ENCODE results near the gene UMAD1.

Gene UMAD1

GRCh38 chr7:7695111-7695817, 54.7 kb downstream of the UMAD1 start:
- no peak for DNase-seq

GRCh38 chr7:7696458-7697119, 56.0 kb downstream of the UMAD1 start:
- DNase-seq, result peak; percentile 48

GRCh38 chr7:7698930-7699329, 58.4 kb downstream of the UMAD1 start:
- no peak for DNase-seq

- no peak for DNase-seq
These were observed 58.8 kb downstream of the UMAD1 start for GRCh38 chr7:7699380-7699779.

- DNase-seq, result no peak
These were observed 59.4 kb downstream of the UMAD1 start for GRCh38 chr7:7699970-7700369.

GRCh38 chr7:7701527-7701926, 61.0 kb downstream of the UMAD1 start:
- no peak for DNase-seq

GRCh38 chr7:7702826-7703225, 62.3 kb downstream of the UMAD1 start:
- no peak for DNase-seq

- DNase-seq, result no peak
These were observed 62.9 kb downstream of the UMAD1 start for GRCh38 chr7:7703427-7703826.

GRCh38 chr7:7704867-7705266, 64.3 kb downstream of the UMAD1 start:
- no peak for DNase-seq

- DNase-seq, result no peak
These were observed 64.8 kb downstream of the UMAD1 start for GRCh38 chr7:7705318-7705717.

- no peak for DNase-seq
These were observed 65.6 kb downstream of the UMAD1 start for GRCh38 chr7:7706101-7706511.

GRCh38 chr7:7706556-7707172, 66.1 kb downstream of the UMAD1 start:
- peak; percentile 50 for DNase-seq

GRCh38 chr7:7707246-7707645, 66.7 kb downstream of the UMAD1 start:
- DNase-seq, result no peak

GRCh38 chr7:7707806-7708205, 67.3 kb downstream of the UMAD1 start:
- no peak for DNase-seq

- DNase-seq, result no peak
These were observed 68.7 kb downstream of the UMAD1 start for GRCh38 chr7:7709291-7709690.

GRCh38 chr7:7710469-7710868, 69.9 kb downstream of the UMAD1 start:
- no peak for DNase-seq

GRCh38 chr7:7713730-7714129, 73.2 kb downstream of the UMAD1 start:
- DNase-seq, result no peak

- DNase-seq, result no peak
These were observed 77.9 kb downstream of the UMAD1 start, which contains the start of gene RPA3 for GRCh38 chr7:7718492-7718891. Gene RPA3, minus strand, starts transcription at chr7:7718607. Its CDS starts 78,189 bp downstream, at chr7:7640418.

- DNase-seq, result peak; percentile 88
These were observed 78.7 kb downstream of the UMAD1 start for GRCh38 chr7:7719236-7719635.

- DNase-seq, result no peak
These were observed 79.6 kb downstream of the UMAD1 start for GRCh38 chr7:7720193-7720592.

GRCh38 chr7:7720750-7721621, 80.4 kb downstream of the UMAD1 start:
- no peak for DNase-seq

- DNase-seq, result no peak
These were observed 91.2 kb downstream of the UMAD1 start for GRCh38 chr7:7731732-7732131.

- no peak for DNase-seq
These were observed 92.2 kb downstream of the UMAD1 start for GRCh38 chr7:7732621-7733281.

Measured in MV-4-11 (cell line).